SK-N-SH (cell line): ENCODE measurements around the gene AGK. TPM values are rescaled to one million over a fixed set of nuclear protein-coding genes. Genes with fewer than 3 reads are reported as not detected.

Source experiments
- CTCF ChIA-PET: fragments of 300-600, 350-600 bp; formaldehyde crosslinking; extraction: SDS; loops from one replicate; lab custom pipeline; 2021; lab: Yijun Ruan, JAX
- POLR2A ChIA-PET: fragments of 350-600 bp; sonication (Branson Sonifier 250); formaldehyde crosslinking; extraction: SDS; loops from one replicate; lab custom pipeline; 2020; ENCODE audit warnings: antibody characterized with exemption, inconsistent platforms; lab: Yijun Ruan, JAX
- DNase-seq: peaks from one replicate; pipeline ENCODE4 v3.0.0; 2012
- H2AFZ ChIP-seq: fragments of 200-600 bp; sonication (generic); 2 replicates; pipeline ENCODE4 v1.8.1; 2016; ENCODE audit warnings: antibody characterized with exemption, mild to moderate bottlenecking, low read depth
- H3F3A ChIP-seq: fragments of 200-600 bp; sonication (generic); replicated peaks from 2 replicates; pipeline ENCODE3; 2016; ENCODE audit warnings: antibody characterized with exemption, mild to moderate bottlenecking; ENCODE audit not compliant: insufficient read depth
- H3K27ac ChIP-seq, 2 experiments: fragments of 200-500 bp in 1 of 2; fragments of 200-600 bp in 1 of 2; sonication (Bioruptor generic) in 1 of 2; sonication (generic), shearing (Covaris generic) in 1 of 2; 2 replicates each; pipeline versions ENCODE4 v1.5.1 to v1.6.1; 2014 to 2016; ENCODE audit warnings: low read depth in 2 of 2, inconsistent platforms in 1 of 2, low read length in 1 of 2, mild to moderate bottlenecking in 1 of 2, mixed read lengths in 1 of 2
- H3K27me3 ChIP-seq: fragments of 200-600 bp; sonication (generic), shearing (Covaris generic); 2 replicates; pipeline ENCODE4 v1.6.1; 2016; ENCODE audit warnings: mixed run types; ENCODE audit not compliant: insufficient read depth
- H3K36me3 ChIP-seq, 2 experiments: fragments of 200-500 bp in 1 of 2; fragments of 200-600 bp in 1 of 2; sonication (Bioruptor generic) in 1 of 2; sonication (generic) in 1 of 2; replicated peaks in 1 of 2; 2 replicates each; pipeline versions ENCODE3 to v1.5.1; 2014 to 2016; ENCODE audit warnings: low read length in 1 of 2, mild to moderate bottlenecking in 1 of 2; ENCODE audit not compliant: insufficient read depth in 2 of 2, control insufficient read depth in 1 of 2
- H3K4me1 ChIP-seq, 2 experiments: fragments of 200-500 bp in 1 of 2; fragments of 200-600 bp in 1 of 2; sonication (Bioruptor generic) in 1 of 2; sonication (generic), shearing (Covaris generic) in 1 of 2; 2 replicates each; pipeline versions ENCODE4 v1.5.1 to v1.6.1; 2014 to 2016; ENCODE audit warnings: low read depth in 1 of 2, low read length in 1 of 2, mixed run types in 1 of 2; ENCODE audit not compliant: insufficient read depth in 2 of 2, control insufficient read depth in 1 of 2
- H3K4me2 ChIP-seq: fragments of 200-600 bp; sonication (generic), shearing (Covaris generic); 2 replicates; pipeline ENCODE4 v1.6.1; 2017; ENCODE audit warnings: mixed run types
- H3K4me3 ChIP-seq, 2 experiments: fragments of 200-500 bp in 1 of 2; fragments of 200-600 bp in 1 of 2; sonication (Bioruptor generic) in 1 of 2; sonication (generic), shearing (Covaris generic) in 1 of 2; 2 replicates each; pipeline versions ENCODE4 v1.5.1 to v1.8.1; 2014 to 2016; ENCODE audit warnings: low read depth in 2 of 2, inconsistent platforms in 1 of 2, low read length in 1 of 2, mild to moderate bottlenecking in 1 of 2, mixed read lengths in 1 of 2, moderate library complexity in 1 of 2
- H3K79me2 ChIP-seq: fragments of 200-600 bp; sonication (generic); 2 replicates; pipeline ENCODE4 v1.8.1; 2017; ENCODE audit warnings: mild to moderate bottlenecking; ENCODE audit not compliant: insufficient read depth
- H3K9ac ChIP-seq: fragments of 200-600 bp; sonication (generic); 2 replicates; pipeline ENCODE4 v1.6.1; 2017; ENCODE audit warnings: mixed run types
- H3K9me2 ChIP-seq: fragments of 200-600 bp; sonication (generic); 2 replicates; pipeline ENCODE4 v1.6.1; 2017; ENCODE audit warnings: mixed run types
- H3K9me3 ChIP-seq: fragments of 200-600 bp; sonication (generic); 2 replicates; pipeline ENCODE4 v1.6.1; 2017; ENCODE audit warnings: mixed run types, mild to moderate bottlenecking, moderate library complexity
- H4K20me1 ChIP-seq: fragments of 200-600 bp; sonication (generic); 2 replicates; pipeline ENCODE4 v1.6.1; 2017; ENCODE audit warnings: mild to moderate bottlenecking, mixed run types; ENCODE audit not compliant: insufficient read depth
- CHD2 ChIP-seq: fragments of 150-350 bp; IDR thresholded peaks from 2 replicates; pipeline ENCODE4 v1.6.1; 2018; ENCODE audit warnings: low read length; ENCODE audit not compliant: partially characterized antibody
- ELF1 ChIP-seq: IDR thresholded peaks from 2 replicates; pipeline ENCODE4 v1.4.0; 2012
- EZH2phosphoT487 ChIP-seq: fragments of 200-600 bp; sonication (generic); IDR thresholded peaks from 2 replicates; pipeline ENCODE4 v1.6.1; 2017; ENCODE audit warnings: low read depth, mixed run types, mild to moderate bottlenecking, antibody characterized with exemption, moderate library complexity, borderline replicate concordance
- FOXJ3 ChIP-seq: sonication (generic); formaldehyde crosslinking; IDR thresholded peaks from 2 replicates; pipeline ENCODE4 v1.5.1; 2020; ENCODE audit warnings: mild to moderate bottlenecking, missing genetic modification reagents
- FOXM1 ChIP-seq: IDR thresholded peaks from 2 replicates; pipeline ENCODE4 v1.4.0; 2012; ENCODE audit warnings: low read depth, mild to moderate bottlenecking
- GATA2 ChIP-seq: sonication (generic); formaldehyde crosslinking; IDR thresholded peaks from 2 replicates; pipeline ENCODE4 v1.5.0; 2020; ENCODE audit warnings: mild to moderate bottlenecking, missing genetic modification reagents
- NRF1 ChIP-seq: IDR thresholded peaks from 2 replicates; pipeline ENCODE4 v1.6.1; 2012; ENCODE audit warnings: low read depth, mild to moderate bottlenecking, low read length
- REST ChIP-seq: IDR thresholded peaks from 2 replicates; pipeline ENCODE4 v1.6.1; 2012; ENCODE audit warnings: mild to moderate bottlenecking, low read depth, low read length, moderate library complexity
- SIN3A ChIP-seq: IDR thresholded peaks from 2 replicates; pipeline ENCODE4 v1.6.1; 2012; ENCODE audit warnings: low read depth, mild to moderate bottlenecking, low read length, moderate library complexity, borderline replicate concordance
- SMC3 ChIP-seq: IDR thresholded peaks from 2 replicates; pipeline ENCODE4 v1.6.1; 2012; ENCODE audit warnings: low read depth, low read length, improper control_type of control experiment
- USF1 ChIP-seq: IDR thresholded peaks from 2 replicates; pipeline ENCODE4 v1.4.0; 2012; ENCODE audit warnings: low read depth, borderline replicate concordance
- YY1 ChIP-seq: IDR thresholded peaks from 2 replicates; pipeline ENCODE4 v1.4.0; 2012; ENCODE audit warnings: low read depth, mild to moderate bottlenecking
- ZBTB33 ChIP-seq: IDR thresholded peaks from 2 replicates; pipeline ENCODE4 v1.4.0; 2012; ENCODE audit warnings: low read depth, borderline replicate concordance
- WGBS: methylation state at CpG from one replicate; pipeline ENCODE4 v1.1.6; 2017; ENCODE audit warnings: low lambda C conversion rate; 5-methylcytosine and 5-hydroxymethylcytosine counted together
- polyA plus RNA-seq, 3 experiments: library from polyadenylated mRNA; depleted of rRNA; stranded (reverse); fragments of >200 nt; gene quantifications; 2 replicates each; pipeline ENCODE4 v1.2.3, GENCODE V29; 2012
- TF ChIP-seq, protein P1 (sequence below): IDR thresholded peaks from 2 replicates; pipeline ENCODE4; 2012
- TF ChIP-seq, protein P2 (sequence below): fragments of 150-350 bp; IDR thresholded peaks from 2 replicates; pipeline ENCODE4 v1.6.1; 2016; ENCODE audit warnings: mild to moderate bottlenecking, low read depth, low read length

The AGK gene
- polyA plus RNA-seq, 1 of the 3 experiments (the other 2 are of a cell fraction), result 45.7 TPM

DNA sequence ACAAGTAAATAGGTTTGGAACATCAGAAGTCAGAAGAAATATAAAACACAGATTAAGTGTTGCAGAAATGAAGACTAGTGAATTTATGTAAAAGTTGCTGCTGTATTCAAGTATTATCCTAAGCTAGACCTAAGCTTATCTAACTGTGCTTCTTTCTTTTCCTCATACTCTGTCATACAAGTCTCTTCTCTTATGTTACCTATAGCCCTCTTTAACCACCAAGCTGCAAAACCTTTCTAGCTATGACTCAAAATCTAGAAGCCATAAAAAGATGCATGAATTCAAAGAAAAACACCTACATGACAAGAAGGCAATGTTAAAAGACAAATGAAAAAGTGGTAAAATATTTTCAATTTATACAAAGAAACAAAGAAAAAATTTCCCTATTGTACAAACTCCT lies 127.8 kb downstream of the AGK start:
- Histone ChIP-seq H3F3A (no peaks in the 10 kb centered on the region), H4K20me1 (no peaks in the 10 kb centered on the region), H3K4me2 (no peak overlapping the region), H3K79me2 (no peaks in the 10 kb centered on the region), H3K9ac (no peak overlapping the region), H3K4me3 (no peak overlapping the region), H2AFZ (no peak overlapping the region), H3K4me1 (no peaks in the 10 kb centered on the region), H3K9me2 (no peaks in the 10 kb centered on the region), H3K9me3 (no peaks in the 10 kb centered on the region), H3K27me3 (no peaks in the 10 kb centered on the region), H3K27ac (no peak overlapping the region), H3K36me3 (peaks cover 32 to 39% of the 10 kb centered on the region in 2 experiments)
- CTCF ChIA-PET, result interaction anchor here (1.0 to 2.6 kb wide), 5 partner anchors 11 to 145 kb away, joined by 3 to 9 read pairs (median 4); no protein-coding TSS in a partner anchor
- POLR2A ChIA-PET, result no interaction called here
- no peak for TF ChIP-seq ZBTB33
- no peak for TF ChIP-seq CHD2
- TF ChIP-seq FOXM1, result no peak
- no peak for TF ChIP-seq SIN3A
- no peak for TF ChIP-seq EZH2phosphoT487
- TF ChIP-seq, protein P1, sequence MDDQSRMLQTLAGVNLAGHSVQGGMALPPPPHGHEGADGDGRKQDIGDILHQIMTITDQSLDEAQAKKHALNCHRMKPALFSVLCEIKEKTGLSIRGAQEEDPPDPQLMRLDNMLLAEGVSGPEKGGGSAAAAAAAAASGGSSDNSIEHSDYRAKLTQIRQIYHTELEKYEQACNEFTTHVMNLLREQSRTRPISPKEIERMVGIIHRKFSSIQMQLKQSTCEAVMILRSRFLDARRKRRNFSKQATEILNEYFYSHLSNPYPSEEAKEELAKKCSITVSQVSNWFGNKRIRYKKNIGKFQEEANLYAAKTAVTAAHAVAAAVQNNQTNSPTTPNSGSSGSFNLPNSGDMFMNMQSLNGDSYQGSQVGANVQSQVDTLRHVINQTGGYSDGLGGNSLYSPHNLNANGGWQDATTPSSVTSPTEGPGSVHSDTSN, result no peak
- DNase-seq, result no peak

DNA sequence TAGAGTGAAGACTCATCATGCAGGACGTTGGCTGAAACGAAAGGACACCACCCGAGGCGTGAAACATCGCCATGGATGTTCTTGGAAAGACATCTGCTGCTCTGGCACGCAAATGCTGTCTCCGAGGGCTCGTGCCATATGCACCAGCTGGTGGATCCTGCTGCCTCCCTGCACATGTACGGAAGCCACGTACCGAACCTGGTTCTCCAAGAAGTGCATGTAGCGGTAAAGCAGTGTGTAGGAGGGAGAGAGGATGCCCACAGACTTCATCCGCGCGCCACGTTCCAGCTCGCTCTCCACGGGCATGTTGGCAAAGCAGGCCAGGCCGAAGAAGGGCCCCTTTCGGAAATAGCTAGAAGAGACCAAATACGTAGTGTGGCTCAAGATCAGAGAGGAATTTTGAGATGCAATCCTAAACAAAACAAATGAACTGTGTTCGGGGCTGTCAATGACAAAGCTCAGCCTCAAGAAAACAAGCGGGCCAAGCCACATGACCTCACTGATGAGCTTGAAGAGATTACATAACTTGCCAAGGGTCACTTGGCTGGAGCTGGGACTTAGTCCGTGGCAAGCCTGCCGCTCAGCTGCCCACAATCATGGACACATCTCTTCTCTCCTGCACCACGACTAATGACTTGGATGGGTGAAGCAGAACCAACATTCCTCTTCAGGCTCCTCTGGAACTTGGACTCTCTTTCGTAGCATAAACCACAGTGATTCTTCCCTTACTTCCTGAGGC lies 134.2 kb downstream of the AGK start:
- Histone ChIP-seq H3K27me3 (no peaks in the 10 kb centered on the region), H3K79me2 (peaks cover 30% of the 10 kb centered on the region), H3K36me3 (peaks cover 28 to 45% of the 10 kb centered on the region in 2 experiments), H3K9me2 (no peaks in the 10 kb centered on the region), H3K27ac (no peak overlapping the region), H3K4me3 (no peak overlapping the region), H3K9ac (no peak overlapping the region), H3K9me3 (no peaks in the 10 kb centered on the region), H3K4me1 (no peaks in the 10 kb centered on the region), H2AFZ (no peak overlapping the region), H3K4me2 (no peak overlapping the region), H3F3A (no peaks in the 10 kb centered on the region), H4K20me1 (no peaks in the 10 kb centered on the region; the same call in 1 of the 2 replicates)
- DNase-seq, result no peak
- 94% methylated on average over 27 of the region's 27 CpGs for WGBS
- TF ChIP-seq FOXJ3 (CRISPR knock-in tag), result no peak
- TF ChIP-seq FOXM1, result no peak
- no peak for TF ChIP-seq GATA2 (CRISPR knock-in tag)
- TF ChIP-seq SMC3, result no peak
- TF ChIP-seq NRF1, result no peak
- no peak for TF ChIP-seq YY1
- TF ChIP-seq REST, result no peak
- TF ChIP-seq ELF1, result no peak
- TF ChIP-seq, protein P2, sequence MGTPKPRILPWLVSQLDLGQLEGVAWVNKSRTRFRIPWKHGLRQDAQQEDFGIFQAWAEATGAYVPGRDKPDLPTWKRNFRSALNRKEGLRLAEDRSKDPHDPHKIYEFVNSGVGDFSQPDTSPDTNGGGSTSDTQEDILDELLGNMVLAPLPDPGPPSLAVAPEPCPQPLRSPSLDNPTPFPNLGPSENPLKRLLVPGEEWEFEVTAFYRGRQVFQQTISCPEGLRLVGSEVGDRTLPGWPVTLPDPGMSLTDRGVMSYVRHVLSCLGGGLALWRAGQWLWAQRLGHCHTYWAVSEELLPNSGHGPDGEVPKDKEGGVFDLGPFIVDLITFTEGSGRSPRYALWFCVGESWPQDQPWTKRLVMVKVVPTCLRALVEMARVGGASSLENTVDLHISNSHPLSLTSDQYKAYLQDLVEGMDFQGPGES, result no peak
- no peak for TF ChIP-seq USF1
- POLR2A ChIA-PET, result no interaction called here
- CTCF ChIA-PET, result interaction anchor here (0.6 to 2.3 kb wide), 6 partner anchors 10 to 555 kb away, joined by 3 to 13 read pairs (median 3); no protein-coding TSS in a partner anchor
